Endothelial cell of umbilical vein (primary cell): ENCODE measurements around the gene ASF1A. TPM values are rescaled to one million over a fixed set of nuclear protein-coding genes. Genes with fewer than 3 reads are reported as not detected.

Source experiments
- BruUV-seq: library from RNA; stranded (reverse); fragments of 400-500 nt; replicated peaks from 2 replicates; lab custom pipeline; 2021; lab: Mats Ljungman, UMichigan
- CTCF ChIA-PET: fragments of 300-600, 350-600 bp; sonication (Branson Sonifier 250); formaldehyde crosslinking; loops from one replicate; lab custom pipeline; 2021; ENCODE audit warnings: antibody characterized with exemption, inconsistent platforms; lab: Charles Lee
- POLR2A ChIA-PET: fragments of 300-600, 350-600 bp; sonication (Branson Sonifier 250); formaldehyde crosslinking; loops from one replicate; lab custom pipeline; 2021; ENCODE audit warnings: antibody characterized with exemption, inconsistent platforms; lab: Charles Lee
- DNase-seq: peaks from one replicate; pipeline ENCODE4 v3.0.0-alpha.2; 2011; ENCODE audit warnings: low read depth, low spot score
- FAIRE-seq: peaks from 2 replicates; lab custom pipeline; 2011; peaks lifted over from hg19 to GRCh38; lab: Jason Lieb, UNC
- H2AFZ ChIP-seq: 2 replicates; pipeline ENCODE4 v1.6.0; 2012; ENCODE audit warnings: low read depth, low read length, control low read depth, inconsistent platforms
- H3K27ac ChIP-seq: 2 replicates; pipeline ENCODE4 v1.5.1; 2011; ENCODE audit warnings: low read depth, mild to moderate bottlenecking, control low read depth, low read length, moderate library complexity; ENCODE audit not compliant: insufficient read depth
- H3K27me3 ChIP-seq, 2 experiments: 2 replicates each; pipeline versions ENCODE4 v1.6.0 to v1.6.1; 2011; ENCODE audit warnings: low read length in 2 of 2, mixed read lengths in 1 of 2; ENCODE audit not compliant: control insufficient read depth in 2 of 2, insufficient read depth in 2 of 2
- H3K36me3 ChIP-seq, 2 experiments: 2 replicates in 1 of 2; 3 replicates in 1 of 2; pipeline ENCODE4 v1.5.1; 2011; ENCODE audit warnings: low read length in 2 of 2, mild to moderate bottlenecking in 1 of 2, moderate library complexity in 1 of 2; ENCODE audit not compliant: control insufficient read depth in 2 of 2, insufficient read depth in 2 of 2; ENCODE audit errors: extremely low read depth in 1 of 2
- H3K4me1 ChIP-seq: 3 replicates; pipeline ENCODE4 v1.5.1; 2011; ENCODE audit warnings: mild to moderate bottlenecking, low read length; ENCODE audit not compliant: control insufficient read depth, insufficient read depth; ENCODE audit errors: extremely low read depth
- H3K4me2 ChIP-seq: 2 replicates; pipeline ENCODE4 v1.6.1; 2011; ENCODE audit warnings: low read length, control low read depth, mixed read lengths; ENCODE audit not compliant: insufficient read depth
- H3K4me3 ChIP-seq, 3 experiments: fragments of 200-600 bp in 1 of 3; sonication (generic), shearing (Covaris generic) in 1 of 3; replicated peaks in 1 of 3; 2 replicates each; pipeline ENCODE4 v1.5.1; 2011 to 2016; ENCODE audit warnings: control low read depth in 3 of 3, low read length in 3 of 3, mild to moderate bottlenecking in 2 of 3, inconsistent platforms in 1 of 3, low read depth in 1 of 3, moderate library complexity in 1 of 3; ENCODE audit not compliant: insufficient read depth in 1 of 3
- H3K79me2 ChIP-seq: 2 replicates; pipeline ENCODE4 v1.6.0; 2012; ENCODE audit warnings: low read length, inconsistent platforms; ENCODE audit not compliant: control insufficient read depth, insufficient read depth
- H3K9ac ChIP-seq: replicated peaks from 2 replicates; pipeline ENCODE3; 2011; ENCODE audit warnings: low read length, control low read depth; ENCODE audit not compliant: insufficient read depth; ENCODE audit errors: extremely low read depth
- H3K9me1 ChIP-seq: replicated peaks from 3 replicates; pipeline ENCODE4 v1.6.0; 2011; ENCODE audit warnings: mild to moderate bottlenecking, low read length; ENCODE audit not compliant: control insufficient read depth, insufficient read depth; ENCODE audit errors: extremely low read depth
- H3K9me3 ChIP-seq: replicated peaks from 2 replicates; pipeline ENCODE4 v1.5.1; 2012; ENCODE audit warnings: low read length, inconsistent platforms; ENCODE audit not compliant: control insufficient read depth, insufficient read depth
- H4K20me1 ChIP-seq: replicated peaks from 2 replicates; pipeline ENCODE3; 2011; ENCODE audit warnings: mild to moderate bottlenecking, low read length; ENCODE audit not compliant: control insufficient read depth, insufficient read depth; ENCODE audit errors: extremely low read depth
- CTCF ChIP-seq, 2 donors: IDR thresholded peaks; 1 replicate in 1 of 2; 2 replicates in 1 of 2; pipeline ENCODE4 v1.5.1; 2011; ENCODE audit warnings: low read length in 2 of 2, mild to moderate bottlenecking in 2 of 2, moderate library complexity in 2 of 2, control low read depth in 1 of 2, inconsistent platforms in 1 of 2, low read depth in 1 of 2; ENCODE audit not compliant: insufficient read depth in 1 of 2; ENCODE audit errors: extremely low read depth in 1 of 2
- EZH2 ChIP-seq: IDR thresholded peaks from 2 replicates; pipeline ENCODE4 v1.6.1; 2012; ENCODE audit warnings: borderline replicate concordance, low read depth, mild to moderate bottlenecking, moderate library complexity, low read length, inconsistent platforms; ENCODE audit not compliant: severe bottlenecking
- FOS ChIP-seq: IDR thresholded peaks from 2 replicates; pipeline ENCODE4 v1.6.1; 2011; ENCODE audit warnings: mild to moderate bottlenecking, low read length, moderate library complexity, borderline replicate concordance; ENCODE audit not compliant: insufficient read depth
- GATA2 ChIP-seq: IDR thresholded peaks from 2 replicates; pipeline ENCODE4 v1.7.0; 2011; ENCODE audit warnings: low read depth, mild to moderate bottlenecking, moderate library complexity, mixed read lengths, low read length; ENCODE audit not compliant: insufficient read length, insufficient read depth
- JUN ChIP-seq: IDR thresholded peaks from 2 replicates; pipeline ENCODE4 v1.6.1; 2011; ENCODE audit warnings: borderline replicate concordance, low read depth; ENCODE audit not compliant: insufficient read length, insufficient read depth
- MAX ChIP-seq: IDR thresholded peaks from 2 replicates; pipeline ENCODE4 v1.6.1; 2011; ENCODE audit not compliant: insufficient read depth, insufficient read length
- MYC ChIP-seq: IDR thresholded peaks from one replicate; pipeline ENCODE4 v1.6.1; 2011; ENCODE audit warnings: mild to moderate bottlenecking, low read depth, low read length
- POLR2A ChIP-seq: IDR thresholded peaks from 2 replicates; pipeline ENCODE4 v1.6.1; 2012; ENCODE audit warnings: low read depth, mild to moderate bottlenecking, control low read depth, low read length
- POLR2AphosphoS5 ChIP-seq: IDR thresholded peaks from 2 replicates; pipeline ENCODE4 v1.6.1; 2012; ENCODE audit warnings: low read depth, mild to moderate bottlenecking, control low read depth, low read length, moderate library complexity; ENCODE audit not compliant: insufficient read depth
- dilution Hi-C: fragments of 300-500 bp; cut with MboI; formaldehyde crosslinking; loops from one replicate; pipeline ENCODE4 v1.15.0; 2019; ENCODE audit warnings: low sequenced_read_pairs; ENCODE audit not compliant: extremely low pct_ligation_motif_present
- intact Hi-C: fragments of 100-400 bp; cut with micrococcal nuclease; formaldehyde crosslinking; loops from one replicate; pipeline ENCODE4 v1.10.0; 2022
- polyA plus RNA-seq, 4 experiments: library from polyadenylated mRNA; depleted of rRNA in 3 of 4; stranded (reverse) in 3 of 4; unstranded in 1 of 4; fragments of >200 nt; gene quantifications; 2 replicates each; pipeline versions ENCODE4 v1.2.1 to v1.2.3, GENCODE V29; 2011 to 2012; ENCODE audit warnings: missing spikeins in 1 of 4
- total RNA-seq: library from RNA; stranded (reverse); gene quantifications from 2 replicates; pipeline ENCODE4 v1.2.3, GENCODE V29; 2021

ASF1A gene
- total and polyA plus RNA-seq, 2 donors (not counting 3 experiments of a cell fraction or from before 2014, with no cell fraction given) = 17.6 to 38.4 TPM

- no peak for FAIRE-seq
- H3K79me2 ChIP-seq = peaks cover 2% of the 10 kb centered on the region
- H2AFZ ChIP-seq = no peak overlapping the region
- H3K4me3 ChIP-seq = no peak overlapping the region
- H3K27ac ChIP-seq = no peak overlapping the region
- no peaks in the 10 kb centered on the region for H3K27me3 ChIP-seq
- POLR2A ChIA-PET = no interaction called here
- H3K9ac ChIP-seq = no peak overlapping the region
- TF ChIP-seq JUN (no peak), MYC (no peak), GATA2 (no peak), POLR2AphosphoS5 (no peak), FOS (no peak), EZH2 (no peak), MAX (no peak), POLR2A (no peak), CTCF (IDR thresholded peaks at IDR 0.05; ENCODE audit: extremely low read depth in 1 of 2, insufficient read depth in 1 of 2, low read depth in 1 of 2, low read length in 2 of 2) (no peak)
- no peak overlapping the region for H3K4me2 ChIP-seq
- no peaks in the 10 kb centered on the region for H3K36me3 ChIP-seq
- dilution Hi-C loops = no loop called here
- H3K9me3 ChIP-seq = no peaks in the 10 kb centered on the region
- H3K9me1 ChIP-seq = no peaks in the 10 kb centered on the region
- H3K4me1 ChIP-seq = no peaks in the 10 kb centered on the region
- CTCF ChIA-PET = no interaction called here
- no TSS peak for BruUV-seq
- H4K20me1 ChIP-seq = no peaks in the 10 kb centered on the region
- no peak for DNase-seq
- intact Hi-C loops = no loop called here
These were observed 31.5 kb upstream of the ASF1A start for GRCh38 chr6:118862443-118862842.
